H1 (cell line): ENCODE measurements around the gene RFXAP. TPM values are rescaled to one million over a fixed set of nuclear protein-coding genes. Genes with fewer than 3 reads are reported as not detected.

Source experiments
- POLR2A ChIP-seq, 2 experiments: IDR thresholded peaks; 1 replicate in 1 of 2; 2 replicates in 1 of 2; pipeline ENCODE4 v1.6.1; 2011; ENCODE audit warnings: low read depth in 2 of 2, low read length in 2 of 2, mild to moderate bottlenecking in 2 of 2; ENCODE audit errors: control extremely low read depth in 1 of 2
- POU5F1 ChIP-seq: IDR thresholded peaks from 2 replicates; pipeline ENCODE4 v1.6.1; 2011; ENCODE audit warnings: low read depth, mild to moderate bottlenecking, low read length, moderate library complexity
- polyA plus RNA-seq, 7 experiments: library from polyadenylated mRNA; depleted of rRNA in 3 of 7; stranded (reverse) in 5 of 7; unstranded in 2 of 7; fragments of >200 nt in 5 of 7; fragments of 200-250 nt in 2 of 7; gene quantifications; 1 replicate in 5 of 7; 2 replicates in 1 of 7; 4 replicates in 1 of 7; pipeline versions ENCODE4 v1.2.1 to v1.2.3, GENCODE V29; 2011 to 2013; ENCODE audit warnings: missing spikeins in 2 of 7, mixed read lengths in 2 of 7
- total RNA-seq: library from RNA; stranded (reverse); fragmentation: NEBNext Ultra II Directional; extraction: Animal tissue kit (Norgen Biotek cat#: 25700); gene quantifications from 2 replicates; pipeline ENCODE4 v1.2.1, GENCODE V29; 2021

Gene RFXAP
- total and polyA plus RNA-seq, 2 of the 8 experiments (the other 6 are each of a cell fraction or from before 2014, with no cell fraction given), result 5.2 to 11.5 TPM

GRCh38 chr13:36834299-36834698 is 15.3 kb downstream of the RFXAP start (continued):
- TF ChIP-seq POLR2A (IDR thresholded peaks at IDR 0.05; ENCODE audit: control extremely low read depth in 1 of 2, low read depth in 2 of 2, low read length in 2 of 2) (no peak), POU5F1 (no peak)
